Adrenal gland (tissue), 12 donors: ENCODE results near the gene CRACR2A. TPM values are rescaled to one million over a fixed set of nuclear protein-coding genes. Genes with fewer than 3 reads are reported as not detected.

Source experiments
- DNase-seq, 7 donors: peaks; one replicate each; pipeline ENCODE4 v3.0.0-alpha.2; 2019 to 2020
- H3K27ac ChIP-seq, 5 donors: fragments of 200-600 bp; sonication (generic) in 4 of 5; 1 replicate in 3 of 5; 2 replicates in 2 of 5; pipeline versions ENCODE4 v1.5.1 to v1.8.0; 2016 to 2020; ENCODE audit warnings: mild to moderate bottlenecking in 1 of 5
- H3K27me3 ChIP-seq: fragments of 200-600 bp; 2 replicates; pipeline ENCODE4 v1.8.0; 2021
- H3K36me3 ChIP-seq, 2 donors: fragments of 200-600 bp; replicated peaks in 1 of 2; 1 replicate in 1 of 2; 2 replicates in 1 of 2; pipeline versions ENCODE4 v1.5.1 to v1.8.0; 2018 to 2022
- H3K4me1 ChIP-seq, 2 donors: fragments of 200-600 bp; replicated peaks in 1 of 2; 1 replicate in 1 of 2; 2 replicates in 1 of 2; pipeline versions ENCODE4 v1.5.1 to v1.8.0; 2018 to 2021
- H3K4me3 ChIP-seq, 4 donors: fragments of 200-600 bp; sonication (generic) in 3 of 4; one replicate each; pipeline ENCODE4 v1.5.1; 2016 to 2018
- H3K9me3 ChIP-seq, 3 donors: fragments of 200-600 bp; sonication (generic) in 1 of 3; replicated peaks in 1 of 3; 1 replicate in 2 of 3; 2 replicates in 1 of 3; pipeline versions ENCODE4 v1.5.1 to v1.8.0; 2016 to 2021
- POLR2A ChIP-seq, 2 donors: fragments of 450-650 bp; IDR thresholded peaks; one replicate each; pipeline ENCODE4 v1.6.1; 2017; ENCODE audit warnings: antibody characterized with exemption in 2 of 2, mild to moderate bottlenecking in 2 of 2, moderate library complexity in 1 of 2
- WGBS, 4 donors: extraction: QIAGEN DNeasy Blood & Tissue Kit in 2 of 4; methylation state at CpG; one replicate each; pipeline versions ENCODE4 v1.1.5 to v1.1.7; 2013 to 2017; 5-methylcytosine and 5-hydroxymethylcytosine counted together
- intact Hi-C, 2 donors: fragments of 100-400 bp; cut with DNase I; formaldehyde crosslinking; loops; one replicate each; pipeline versions ENCODE4 v1.14.1 to v1.15.0; 2022 to 2023
- polyA plus RNA-seq, 3 donors: library from polyadenylated mRNA; stranded (reverse); fragments of 200-250 nt in 2 of 3; fragments of 350-450 nt in 1 of 3; fragmentation: Illumina TruSeq in 1 of 3; extraction: RNeasy Lipid Tissue Mini Kit (QIAGEN cat#74804) in 1 of 3; gene quantifications; one replicate each; pipeline ENCODE4 v1.2.3, GENCODE V29; 2013 to 2014
- total RNA-seq, 9 donors: library from RNA; depleted of rRNA in 4 of 9; stranded (reverse); fragments of >200 nt in 4 of 9; fragments of 120-200 nt in 1 of 9; fragmentation: NEBNext Ultra II Directional in 1 of 9; extraction: Animal tissue kit (Norgen Biotek cat#: 25700) in 1 of 9; gene quantifications; one replicate each; pipeline versions ENCODE4 v1.1.0 to v1.2.4, GENCODE V29; 2013 to 2023
- TF ChIP-seq, protein P1 (sequence below), 6 experiments: fragments of 450-650 bp in 4 of 6; fragments of 200-600 bp in 2 of 6; sonication (generic) in 1 of 6; IDR thresholded peaks; 1 replicate in 5 of 6; 2 replicates in 1 of 6; pipeline versions ENCODE4 v1.5.1 to v1.8.0; 2016 to 2021; ENCODE audit warnings: antibody characterized with exemption in 6 of 6, mild to moderate bottlenecking in 2 of 6, moderate library complexity in 1 of 6
- donor health status: healthy with polysubstance abuse.
- donor health status: Bipolar disorder and iron deficiency.
- donor health status: DM: yes; HTN: yes; CAD: no.
- donor health status: DM: no; HTN: no; CAD: no.
- donor health status: DM: no; HTN: no; CAD: no.
- donor health status: DM: yes; HTN: yes; CAD: no.

Gene CRACR2A
- total and polyA plus RNA-seq, 12 donors, result 0.50 to 3.5 (median 2.0) TPM

DNA sequence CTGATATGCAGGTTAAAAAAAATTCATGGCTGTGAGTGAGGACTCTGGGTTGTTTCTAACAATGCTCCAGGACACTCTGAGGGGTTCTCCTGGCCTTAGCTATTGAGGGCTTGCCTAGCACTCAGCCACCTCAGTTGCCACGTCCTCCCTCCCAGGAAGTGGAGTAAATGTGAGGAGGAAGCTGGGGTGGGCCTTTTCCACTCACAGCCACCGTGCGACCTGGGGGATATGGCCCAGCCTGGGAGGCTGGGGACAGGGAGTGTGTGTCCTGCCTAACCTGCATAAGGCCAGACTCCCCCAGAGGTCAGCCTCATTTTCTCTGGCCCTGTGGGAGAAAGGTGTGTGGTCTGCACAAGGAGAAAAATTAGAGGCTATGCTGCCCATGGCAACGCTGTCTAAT, 83.3 kb downstream of the CRACR2A start:
- no peak for TF ChIP-seq POLR2A (IDR thresholded peaks at IDR 0.05)
- TF ChIP-seq, protein P1, sequence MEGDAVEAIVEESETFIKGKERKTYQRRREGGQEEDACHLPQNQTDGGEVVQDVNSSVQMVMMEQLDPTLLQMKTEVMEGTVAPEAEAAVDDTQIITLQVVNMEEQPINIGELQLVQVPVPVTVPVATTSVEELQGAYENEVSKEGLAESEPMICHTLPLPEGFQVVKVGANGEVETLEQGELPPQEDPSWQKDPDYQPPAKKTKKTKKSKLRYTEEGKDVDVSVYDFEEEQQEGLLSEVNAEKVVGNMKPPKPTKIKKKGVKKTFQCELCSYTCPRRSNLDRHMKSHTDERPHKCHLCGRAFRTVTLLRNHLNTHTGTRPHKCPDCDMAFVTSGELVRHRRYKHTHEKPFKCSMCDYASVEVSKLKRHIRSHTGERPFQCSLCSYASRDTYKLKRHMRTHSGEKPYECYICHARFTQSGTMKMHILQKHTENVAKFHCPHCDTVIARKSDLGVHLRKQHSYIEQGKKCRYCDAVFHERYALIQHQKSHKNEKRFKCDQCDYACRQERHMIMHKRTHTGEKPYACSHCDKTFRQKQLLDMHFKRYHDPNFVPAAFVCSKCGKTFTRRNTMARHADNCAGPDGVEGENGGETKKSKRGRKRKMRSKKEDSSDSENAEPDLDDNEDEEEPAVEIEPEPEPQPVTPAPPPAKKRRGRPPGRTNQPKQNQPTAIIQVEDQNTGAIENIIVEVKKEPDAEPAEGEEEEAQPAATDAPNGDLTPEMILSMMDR (IDR thresholded peaks at IDR 0.05), result no peak
- no peak overlapping the region for H3K4me3 ChIP-seq
- no peaks in the 10 kb centered on the region for H3K27me3 ChIP-seq
- no peaks in the 10 kb centered on the region for H3K9me3 ChIP-seq
- H3K36me3 ChIP-seq, result no peaks in the 10 kb centered on the region
- H3K4me1 ChIP-seq, result no peaks in the 10 kb centered on the region
- no peak overlapping the region for H3K27ac ChIP-seq
- no peak for DNase-seq
- intact Hi-C loops, result no loop called here
- WGBS, 4 donors, result 71 to 89% (median 76%) methylated on average over 2 to 4 of the region's 4 CpGs

- H3K4me3 ChIP-seq, result no peak overlapping the region
- no peaks in the 10 kb centered on the region for H3K36me3 ChIP-seq
- no peak for DNase-seq
- no peak overlapping the region for H3K27ac ChIP-seq
- TF ChIP-seq POLR2A (IDR thresholded peaks at IDR 0.05), result no peak
- TF ChIP-seq, protein P1 (IDR thresholded peaks at IDR 0.05), result no peak
- intact Hi-C loops, result no loop called here
- WGBS, 4 donors, result 87 to 93% (median 92%) methylated on average over 2 to 5 of the region's 5 CpGs
- H3K27me3 ChIP-seq, result no peaks in the 10 kb centered on the region
- no peaks in the 10 kb centered on the region for H3K4me1 ChIP-seq
- H3K9me3 ChIP-seq, result no peaks in the 10 kb centered on the region
Observed at GRCh38 chr12:3668479-3669165, 84.3 kb downstream of the CRACR2A start.

DNA sequence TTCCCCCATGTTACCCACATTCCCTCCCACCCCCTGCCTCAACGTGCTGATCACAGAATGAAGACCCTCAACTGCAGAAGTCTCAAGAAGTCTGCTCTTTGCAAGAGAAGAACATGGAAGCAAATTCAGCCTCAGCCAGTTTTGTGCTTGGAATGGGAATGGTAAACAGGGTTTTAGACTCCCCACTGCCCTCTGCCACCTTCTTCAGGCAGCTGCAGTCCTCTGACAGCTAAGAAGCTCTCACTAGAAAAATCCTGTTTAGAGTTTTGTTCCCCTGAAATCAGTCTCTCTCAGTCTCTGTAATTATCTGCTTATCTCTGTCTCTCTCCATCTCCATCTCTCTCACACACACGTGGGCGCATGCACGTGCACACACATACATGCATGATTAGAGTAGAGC, 85.4 kb downstream of the CRACR2A start:
- DNase-seq, result no peak
- 69 to 85% (median 82%) methylated on average over 4 of the region's 4 CpGs for WGBS, 4 donors
- intact Hi-C loops, result no loop called here
- Histone ChIP-seq H3K27ac (no peak overlapping the region), H3K9me3 (no peaks in the 10 kb centered on the region), H3K4me3 (no peak overlapping the region), H3K27me3 (no peaks in the 10 kb centered on the region), H3K36me3 (no peaks in the 10 kb centered on the region), H3K4me1 (no peaks in the 10 kb centered on the region)
- TF ChIP-seq POLR2A (IDR thresholded peaks at IDR 0.05), result no peak
- TF ChIP-seq, protein P1 (IDR thresholded peaks at IDR 0.05), result no peak

DNA sequence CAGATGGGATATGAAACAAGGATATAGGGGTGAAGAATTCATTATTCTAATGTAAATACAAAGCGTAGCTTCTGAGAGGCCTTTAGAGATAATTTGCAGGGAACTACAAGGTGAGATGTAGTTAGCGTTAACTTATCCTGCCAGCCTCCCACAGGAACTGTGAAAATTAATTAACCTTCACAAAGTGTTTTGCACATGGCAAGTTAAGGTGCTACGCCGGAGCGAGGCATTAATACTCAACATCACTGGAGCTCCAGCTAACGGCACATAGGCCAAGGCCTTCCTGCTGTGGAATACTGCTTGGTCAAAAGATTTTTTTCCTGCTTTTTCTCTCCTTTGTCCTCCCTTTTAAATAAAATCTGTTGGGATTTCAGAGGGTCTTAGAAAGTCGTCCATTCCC, 86.5 kb downstream of the CRACR2A start:
- no peaks in the 10 kb centered on the region for H3K27me3 ChIP-seq
- H3K27ac ChIP-seq, result no peak overlapping the region
- intact Hi-C loops, result no loop called here
- H3K4me3 ChIP-seq, result no peak overlapping the region
- 91 to 96% (median 94%) methylated on average over 7 of the region's 7 CpGs for WGBS, 4 donors
- no peaks in the 10 kb centered on the region for H3K4me1 ChIP-seq
- no peaks in the 10 kb centered on the region for H3K36me3 ChIP-seq
- DNase-seq, result no peak
- no peak for TF ChIP-seq POLR2A (IDR thresholded peaks at IDR 0.05)
- TF ChIP-seq, protein P1 (IDR thresholded peaks at IDR 0.05), result no peak
- H3K9me3 ChIP-seq, result no peaks in the 10 kb centered on the region
